ENCODE results near the gene PNMA8C.
"Not testable (repeated sequence)": the region's sequence is repeated elsewhere in the genome, so short reads cannot be mapped to it uniquely, and the experiment has no call there.

Gene PNMA8C

GRCh38 chr19:46410205-46411087 lies 18.3 kb downstream of the PNMA8C start:
- no peak for DNase-seq

GRCh38 chr19:46409191-46409590 lies 19.5 kb downstream of the PNMA8C start:
- DNase-seq, result no peak

DNA sequence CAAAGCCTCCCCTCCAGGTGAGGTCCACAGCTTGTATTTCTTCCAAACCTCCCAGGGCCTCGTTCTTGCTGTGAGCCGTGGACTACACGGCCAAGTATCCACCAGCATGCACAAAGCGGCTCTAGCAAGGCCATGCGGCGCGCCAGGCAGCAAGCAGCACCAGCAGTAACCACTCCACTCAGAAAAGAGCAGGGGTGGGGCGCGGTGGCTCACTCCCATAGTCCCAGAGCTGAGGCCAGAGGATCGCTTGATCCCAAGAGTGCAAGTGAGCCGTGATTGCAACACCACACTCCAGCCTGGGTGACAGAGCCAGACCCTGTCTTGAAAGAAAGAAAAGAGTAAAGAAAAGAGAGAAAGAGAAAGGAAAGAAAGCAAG lies 20.1 kb downstream of the PNMA8C start:
- no peak for DNase-seq

GRCh38 chr19:46407856-46408663 lies 20.7 kb downstream of the PNMA8C start:
- no peak for DNase-seq

DNA sequence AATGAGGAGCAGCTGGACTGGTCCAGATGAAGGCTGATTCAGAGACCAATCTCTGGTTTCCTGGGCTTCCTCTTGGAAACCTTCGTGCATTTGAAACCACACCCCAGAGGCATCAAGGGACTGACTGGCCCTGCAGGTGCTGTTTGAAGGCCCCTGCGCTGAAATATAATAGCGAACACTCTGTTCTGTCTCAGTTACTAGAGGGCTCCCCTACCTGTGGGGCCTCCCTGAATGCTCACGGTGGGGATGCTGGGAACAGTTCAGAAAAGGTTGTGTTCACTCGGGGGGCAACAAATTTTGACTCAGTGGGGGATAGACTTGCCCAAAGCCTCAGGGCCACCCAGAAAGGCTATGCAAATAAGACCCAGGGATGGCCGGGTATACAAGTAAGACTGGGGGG lies 21.8 kb downstream of the PNMA8C start:
- DNase-seq, result no peak

- DNase-seq, result no peak
These were observed 23.8 kb downstream of the PNMA8C start for GRCh38 chr19:46404753-46405468.

DNA sequence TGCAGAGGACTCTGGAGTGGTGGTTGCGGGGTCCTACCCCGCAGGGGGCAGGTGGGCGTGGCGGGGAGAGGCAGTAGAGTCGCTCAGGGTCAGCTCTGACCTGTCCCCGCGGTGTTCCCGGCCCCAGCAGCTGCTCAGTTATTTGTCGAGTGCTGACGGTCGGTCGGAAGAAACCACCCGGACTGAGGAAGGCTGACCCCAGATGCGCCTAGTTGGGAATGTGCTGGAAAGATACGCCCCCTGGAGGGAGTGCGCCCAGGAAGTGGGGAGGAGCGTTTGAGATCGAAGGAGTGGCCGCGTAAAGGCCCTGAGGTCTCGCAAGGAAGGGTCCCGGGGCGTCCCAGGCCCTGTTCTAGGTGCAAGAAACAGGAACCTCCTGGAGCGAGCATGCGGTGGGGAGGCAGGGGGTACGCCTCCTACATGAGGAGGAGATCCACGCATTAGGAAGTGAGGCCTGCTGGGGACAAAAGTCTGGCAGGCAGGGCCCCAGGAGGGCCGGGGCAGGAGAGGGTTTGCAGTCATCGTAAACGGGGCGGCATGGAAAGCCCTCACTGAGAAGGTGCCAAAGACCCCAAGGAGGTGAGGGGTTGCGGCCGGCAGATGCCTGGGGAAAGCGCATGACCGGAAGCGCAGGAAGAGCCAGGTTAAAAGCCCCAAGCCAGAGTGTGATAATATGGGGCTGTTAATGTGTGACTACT lies 24.5 kb downstream of the PNMA8C start:
- DNase-seq, result no peak

DNA sequence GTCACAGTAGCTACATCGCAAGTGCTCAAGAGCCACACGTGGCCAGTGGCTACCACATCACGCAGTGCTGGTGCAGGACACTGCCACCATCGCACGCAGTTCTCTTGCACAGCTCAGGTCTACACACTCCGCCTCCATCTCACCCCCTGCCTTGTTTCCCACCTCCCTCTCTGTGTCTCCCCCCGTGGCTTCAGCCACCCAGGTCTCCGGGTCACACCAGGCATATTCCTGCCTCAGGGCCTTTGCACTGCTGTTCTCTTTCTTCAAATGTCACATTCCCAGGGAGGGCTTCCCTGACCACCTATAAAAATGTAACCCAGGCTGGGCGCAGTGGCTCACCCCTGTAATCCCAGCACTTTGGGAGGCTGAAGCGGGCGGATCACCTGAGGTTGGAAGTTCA lies 26.0 kb downstream of the PNMA8C start:
- no peak for DNase-seq

DNA sequence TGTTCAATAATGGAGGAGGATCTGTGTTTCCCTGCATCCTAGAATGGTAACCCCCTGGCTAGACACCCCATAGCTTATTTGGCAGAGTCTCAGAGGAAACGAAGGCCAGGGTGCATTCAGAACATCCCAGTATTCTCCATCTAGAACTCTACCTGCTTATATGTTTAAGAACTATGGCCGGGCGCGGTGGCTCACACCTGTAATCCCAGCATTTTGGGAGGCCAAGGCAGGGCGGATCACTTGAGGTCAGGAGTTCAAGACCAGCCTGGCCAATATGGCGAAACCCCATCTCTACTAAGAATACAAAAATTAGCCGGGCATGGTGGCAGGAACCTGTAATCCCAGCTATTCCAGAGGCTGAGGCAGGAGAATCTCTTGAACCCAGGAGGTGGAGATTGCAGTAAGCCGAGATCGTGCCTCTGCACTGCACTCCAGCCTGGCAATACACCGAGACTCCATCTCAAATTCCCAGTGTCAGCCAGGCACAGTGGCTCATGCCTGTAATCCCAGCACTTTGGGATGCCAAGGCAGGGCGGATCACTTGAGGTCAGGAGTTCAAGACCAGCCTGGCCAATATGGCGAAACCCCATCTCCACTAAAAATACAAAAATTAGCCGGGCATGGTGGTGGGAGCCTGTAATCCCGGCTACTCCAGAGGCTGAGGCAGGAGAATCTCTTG lies 30.8 kb downstream of the PNMA8C start:
- DNase-seq, result not testable (repeated sequence)

DNA sequence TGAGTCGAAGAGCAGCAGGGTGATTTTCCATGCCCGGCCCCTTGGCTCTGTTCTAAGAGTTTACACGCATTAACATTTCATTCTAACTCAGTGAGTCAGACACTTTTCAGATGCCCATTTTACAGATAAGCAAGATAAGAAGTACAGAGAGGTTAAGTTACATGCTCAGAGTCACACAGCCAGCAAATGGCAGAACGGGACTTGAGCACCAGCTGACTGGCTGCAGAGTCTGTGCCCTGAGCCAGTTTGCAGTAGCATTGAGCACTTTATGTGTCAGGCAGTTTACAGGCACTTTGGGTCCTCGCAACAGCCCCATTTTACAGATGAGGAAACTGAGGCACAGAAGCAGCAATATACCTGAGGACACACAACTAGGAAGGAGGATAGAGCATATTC lies 34.3 kb downstream of the PNMA8C start:
- no peak for DNase-seq

GRCh38 chr19:46393456-46394401 lies 35.0 kb downstream of the PNMA8C start:
- DNase-seq, result no peak

- no peak for DNase-seq
These were observed 35.9 kb downstream of the PNMA8C start for GRCh38 chr19:46392837-46393236.

DNA sequence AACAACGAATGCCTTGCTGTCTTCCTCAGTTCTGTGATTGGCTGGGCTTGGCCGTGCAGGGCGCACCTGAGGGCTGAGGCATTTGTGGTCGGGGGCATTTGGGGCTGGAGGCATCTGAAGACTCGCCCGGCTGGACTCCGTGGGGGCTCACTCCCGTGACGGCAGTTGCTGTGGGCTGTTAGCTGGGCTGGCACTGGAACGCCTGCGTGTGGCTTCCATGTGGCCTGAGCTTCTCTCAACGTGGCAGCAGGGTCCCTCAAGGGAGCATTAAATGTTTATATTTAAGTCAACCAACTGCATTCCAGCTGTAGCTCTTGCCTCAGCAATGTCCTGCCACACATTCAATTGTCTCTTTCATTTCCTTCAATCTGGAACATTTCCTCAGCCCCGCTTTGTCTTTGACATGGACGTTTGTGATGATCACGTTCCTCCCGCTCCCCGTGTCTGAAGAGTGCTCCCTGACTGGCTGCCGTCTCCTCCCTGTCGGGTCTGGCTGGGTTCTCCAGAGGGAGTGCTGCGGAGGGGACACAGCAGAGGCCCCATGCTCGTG lies 36.4 kb downstream of the PNMA8C start:
- DNase-seq, result no peak

DNA sequence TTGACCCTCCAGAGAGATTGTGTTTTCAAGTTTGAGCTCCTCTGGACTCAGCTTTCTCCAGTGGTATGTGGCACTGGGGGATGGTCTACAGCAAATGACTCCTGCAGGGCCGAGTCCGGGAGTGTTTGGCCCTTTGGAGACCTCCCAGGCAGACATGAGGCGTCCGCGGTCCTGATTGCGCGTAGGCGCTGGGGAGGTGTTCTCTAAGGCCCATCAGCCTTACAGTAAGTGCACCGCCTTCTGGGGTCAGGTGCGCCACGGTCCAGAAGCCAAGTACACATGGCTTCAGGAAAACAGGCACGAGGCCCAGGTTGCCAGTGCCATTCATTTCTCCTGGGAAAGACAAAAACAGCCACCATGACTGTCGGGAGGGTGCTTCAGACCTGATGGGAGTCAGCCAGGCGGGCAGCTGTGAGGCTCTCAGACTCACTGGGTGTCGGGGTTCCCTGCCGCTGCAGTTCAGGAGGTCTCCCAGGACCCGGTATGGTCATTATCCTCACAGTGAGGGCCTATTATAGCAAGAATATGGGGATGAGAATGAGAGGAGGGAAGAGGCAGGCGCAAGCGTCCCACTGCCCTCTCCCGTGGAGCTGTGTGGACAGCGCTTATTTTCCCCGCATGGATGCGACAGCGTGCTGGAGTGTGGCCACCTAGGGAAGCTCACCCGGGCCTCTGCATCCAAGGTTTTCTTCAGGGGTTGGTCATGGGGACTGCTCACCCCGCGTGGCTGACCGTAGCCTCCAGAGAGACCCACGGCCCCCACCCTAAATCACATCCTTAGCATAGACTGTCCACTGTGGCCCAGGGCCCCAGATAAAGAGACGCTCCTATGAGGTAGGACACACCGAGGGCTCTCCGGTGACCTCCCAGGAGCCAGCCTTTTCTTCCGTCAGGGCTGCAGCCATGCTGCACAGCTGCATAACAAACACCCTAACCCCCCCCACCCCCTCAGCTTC lies 37.2 kb downstream of the PNMA8C start:
- DNase-seq, result no peak

- DNase-seq, result no peak
These were observed 37.9 kb downstream of the PNMA8C start for GRCh38 chr19:46390866-46391265.

- no peak for DNase-seq
These were observed 38.4 kb downstream of the PNMA8C start for GRCh38 chr19:46390121-46390858.

- no peak for DNase-seq
These were observed 40.2 kb downstream of the PNMA8C start for GRCh38 chr19:46388311-46389095.

DNA sequence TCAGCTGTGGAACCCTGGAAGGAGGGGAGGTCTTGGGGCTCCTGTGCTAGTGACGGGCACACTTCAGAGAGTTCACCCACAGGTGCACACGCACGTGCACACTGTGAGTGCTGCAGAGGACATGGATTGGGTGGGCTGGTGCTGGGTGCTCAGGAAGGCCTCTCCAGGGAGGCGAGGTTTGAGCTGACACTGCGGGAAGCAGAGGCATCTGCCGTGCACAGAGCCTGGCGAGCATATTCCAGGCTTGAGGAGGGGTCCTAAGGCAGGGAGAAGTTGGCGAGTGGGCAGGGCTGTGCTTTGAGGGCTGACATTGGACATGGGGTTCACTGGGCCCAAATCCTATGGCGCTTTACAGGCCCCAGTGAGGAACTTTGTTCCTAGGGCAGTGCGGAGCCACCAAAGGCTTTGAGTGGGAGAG lies 41.0 kb downstream of the PNMA8C start:
- no peak for DNase-seq
